SU-DHL-6 (cell line): ENCODE results near the gene MUC12.

ENCODE experiments used
- H2AFZ ChIP-seq: fragments of 200-600 bp; sonication (generic); 2 replicates; pipeline ENCODE4 v1.6.1; 2014; ENCODE audit warnings: low read depth, mild to moderate bottlenecking, moderate library complexity, mixed read lengths, antibody characterized with exemption, low read length; ENCODE audit not compliant: severe bottlenecking
- H3F3A ChIP-seq: fragments of 200-600 bp; shearing (Covaris generic); 2 replicates; pipeline ENCODE4 v1.6.0; 2016; ENCODE audit warnings: antibody characterized with exemption, mild to moderate bottlenecking; ENCODE audit not compliant: insufficient read depth
- H3K27ac ChIP-seq: fragments of 200-600 bp; sonication (generic); 2 replicates; pipeline ENCODE4 v1.5.1; 2016; ENCODE audit warnings: low read depth, mild to moderate bottlenecking, low read length, moderate library complexity, mixed read lengths
- H3K27me3 ChIP-seq: fragments of 200-600 bp; sonication (generic), shearing (Covaris generic); 2 replicates; pipeline ENCODE4 v1.6.0; 2014; ENCODE audit warnings: mild to moderate bottlenecking, low read length
- H3K36me3 ChIP-seq: fragments of 200-600 bp; sonication (generic); 2 replicates; pipeline ENCODE4 v1.6.1; 2014; ENCODE audit warnings: mild to moderate bottlenecking, low read length, mixed read lengths
- H3K4me2 ChIP-seq: fragments of 300-600, 200-600 bp; shearing (Covaris generic), sonication (generic); 2 replicates; pipeline ENCODE4 v1.6.0; 2014; ENCODE audit warnings: low read length, low read depth, mild to moderate bottlenecking; ENCODE audit not compliant: poor library complexity, severe bottlenecking
- H3K4me3 ChIP-seq: fragments of 200-600 bp; sonication (generic); 2 replicates; pipeline ENCODE4 v1.5.1; 2014; ENCODE audit warnings: antibody characterized with exemption, low read length, mild to moderate bottlenecking, mixed read lengths; ENCODE audit not compliant: insufficient read depth, poor library complexity, severe bottlenecking
- H3K79me2 ChIP-seq: fragments of 200-600 bp; sonication (generic); 2 replicates; pipeline ENCODE4 v1.6.1; 2014; ENCODE audit warnings: mild to moderate bottlenecking, low read length, moderate library complexity; ENCODE audit not compliant: insufficient read depth
- H3K9ac ChIP-seq: fragments of 200-600 bp; sonication (generic); 2 replicates; pipeline ENCODE4 v1.7.0; 2014; ENCODE audit warnings: mild to moderate bottlenecking, low read length
- H3K9me2 ChIP-seq: fragments of 200-600 bp; sonication (generic); replicated peaks from 2 replicates; pipeline ENCODE4 v1.6.1; 2014; ENCODE audit warnings: low read length; ENCODE audit not compliant: insufficient read depth
- H3K9me3 ChIP-seq: fragments of 200-600 bp; sonication (generic); 2 replicates; pipeline ENCODE4 v1.6.1; 2014; ENCODE audit warnings: low read length, mixed read lengths; ENCODE audit not compliant: insufficient read depth
- H4K20me1 ChIP-seq: fragments of 200-600 bp; sonication (generic); 2 replicates; pipeline ENCODE4 v1.6.1; 2014; ENCODE audit warnings: low read depth, mild to moderate bottlenecking, antibody characterized with exemption, low read length, moderate library complexity, mixed read lengths
- EZH2phosphoT487 ChIP-seq: fragments of 200-600 bp; sonication (generic), shearing (Covaris generic); conservative IDR thresholded peaks from 2 replicates; pipeline ENCODE4 v1.6.1; 2018; ENCODE audit warnings: mild to moderate bottlenecking, antibody characterized with exemption, low read length, moderate library complexity, mixed read lengths
- TF ChIP-seq, protein P1 (sequence below): fragments of 200-600 bp; sonication (generic); IDR thresholded peaks from one replicate; pipeline ENCODE4 v1.5.1; 2017; ENCODE audit warnings: antibody characterized with exemption, mild to moderate bottlenecking, low read length, moderate library complexity; ENCODE audit not compliant: insufficient read depth, poor library complexity, severe bottlenecking

MUC12 gene

DNA sequence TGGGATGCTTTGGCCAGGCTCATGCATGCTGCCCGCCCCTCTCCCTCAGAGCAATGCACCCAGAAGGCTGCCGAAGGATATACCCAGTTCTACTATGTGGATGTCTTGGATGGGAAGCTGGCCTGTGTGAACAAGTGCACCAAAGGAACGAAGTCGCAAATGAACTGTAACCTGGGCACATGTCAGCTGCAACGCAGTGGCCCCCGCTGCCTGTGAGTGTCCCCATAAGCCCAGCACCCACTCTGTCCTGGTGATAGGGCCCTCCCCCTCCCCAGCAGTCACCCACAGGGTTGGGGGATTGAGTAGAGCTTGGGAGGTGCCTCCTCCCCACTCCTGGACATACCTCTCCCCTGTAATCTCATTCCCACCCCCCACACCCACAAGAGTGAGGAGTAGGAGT is 43.6 kb downstream of the MUC12 start:
- no peaks in the 10 kb centered on the region for H3K27me3 ChIP-seq
- H4K20me1 ChIP-seq = no peaks in the 10 kb centered on the region
- H3K36me3 ChIP-seq = no peaks in the 10 kb centered on the region
- TF ChIP-seq, protein P1, sequence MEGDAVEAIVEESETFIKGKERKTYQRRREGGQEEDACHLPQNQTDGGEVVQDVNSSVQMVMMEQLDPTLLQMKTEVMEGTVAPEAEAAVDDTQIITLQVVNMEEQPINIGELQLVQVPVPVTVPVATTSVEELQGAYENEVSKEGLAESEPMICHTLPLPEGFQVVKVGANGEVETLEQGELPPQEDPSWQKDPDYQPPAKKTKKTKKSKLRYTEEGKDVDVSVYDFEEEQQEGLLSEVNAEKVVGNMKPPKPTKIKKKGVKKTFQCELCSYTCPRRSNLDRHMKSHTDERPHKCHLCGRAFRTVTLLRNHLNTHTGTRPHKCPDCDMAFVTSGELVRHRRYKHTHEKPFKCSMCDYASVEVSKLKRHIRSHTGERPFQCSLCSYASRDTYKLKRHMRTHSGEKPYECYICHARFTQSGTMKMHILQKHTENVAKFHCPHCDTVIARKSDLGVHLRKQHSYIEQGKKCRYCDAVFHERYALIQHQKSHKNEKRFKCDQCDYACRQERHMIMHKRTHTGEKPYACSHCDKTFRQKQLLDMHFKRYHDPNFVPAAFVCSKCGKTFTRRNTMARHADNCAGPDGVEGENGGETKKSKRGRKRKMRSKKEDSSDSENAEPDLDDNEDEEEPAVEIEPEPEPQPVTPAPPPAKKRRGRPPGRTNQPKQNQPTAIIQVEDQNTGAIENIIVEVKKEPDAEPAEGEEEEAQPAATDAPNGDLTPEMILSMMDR = no peak
- TF ChIP-seq EZH2phosphoT487 = no peak
- no peaks in the 10 kb centered on the region for H3K9me3 ChIP-seq
- no peak overlapping the region for H3K9ac ChIP-seq
- H2AFZ ChIP-seq = no peak overlapping the region
- H3K4me2 ChIP-seq = no peak overlapping the region
- H3K9me2 ChIP-seq = no peaks in the 10 kb centered on the region
- no peak overlapping the region for H3K27ac ChIP-seq
- no peaks in the 10 kb centered on the region for H3F3A ChIP-seq
- H3K79me2 ChIP-seq = no peaks in the 10 kb centered on the region
- no peak overlapping the region for H3K4me3 ChIP-seq

- H3K4me3 ChIP-seq = no peak overlapping the region
- no peak overlapping the region for H2AFZ ChIP-seq
- TF ChIP-seq, protein P1 = no peak
- no peak for TF ChIP-seq EZH2phosphoT487
- H3K36me3 ChIP-seq = no peaks in the 10 kb centered on the region
- H3K9me2 ChIP-seq = no peaks in the 10 kb centered on the region
- no peaks in the 10 kb centered on the region for H3K79me2 ChIP-seq
- H3F3A ChIP-seq = no peaks in the 10 kb centered on the region
- H3K4me2 ChIP-seq = no peak overlapping the region
- no peak overlapping the region for H3K27ac ChIP-seq
- H3K27me3 ChIP-seq = no peaks in the 10 kb centered on the region
- no peaks in the 10 kb centered on the region for H4K20me1 ChIP-seq
- H3K9ac ChIP-seq = no peak overlapping the region
- no peaks in the 10 kb centered on the region for H3K9me3 ChIP-seq
Measured at GRCh38 chr7:101015626-101016025, 46.3 kb downstream of the MUC12 start.

- H3K27ac ChIP-seq = no peak overlapping the region
- no peak overlapping the region for H3K4me3 ChIP-seq
- no peaks in the 10 kb centered on the region for H3K9me2 ChIP-seq
- TF ChIP-seq EZH2phosphoT487 = no peak
- TF ChIP-seq, protein P1 = no peak
- H3K27me3 ChIP-seq = no peaks in the 10 kb centered on the region
- no peaks in the 10 kb centered on the region for H3K9me3 ChIP-seq
- H2AFZ ChIP-seq = no peak overlapping the region
- no peak overlapping the region for H3K4me2 ChIP-seq
- no peaks in the 10 kb centered on the region for H4K20me1 ChIP-seq
- no peaks in the 10 kb centered on the region for H3F3A ChIP-seq
- no peaks in the 10 kb centered on the region for H3K36me3 ChIP-seq
- no peak overlapping the region for H3K9ac ChIP-seq
- H3K79me2 ChIP-seq = no peaks in the 10 kb centered on the region
Measured at GRCh38 chr7:101017064-101017777, 47.9 kb downstream of the MUC12 start.
